GM15510 (cell line): ENCODE results near the gene GABRR2.

Source experiments
- POLR2A ChIP-seq: IDR thresholded peaks from 3 replicates; pipeline ENCODE4 v1.6.1; 2011; ENCODE audit warnings: borderline replicate concordance; ENCODE audit not compliant: insufficient read length; ENCODE audit errors: extremely low read depth

Gene GABRR2

GRCh38 chr6:89286516-89286915 is 28.6 kb downstream of the GABRR2 start:
- no peak for TF ChIP-seq POLR2A

DNA sequence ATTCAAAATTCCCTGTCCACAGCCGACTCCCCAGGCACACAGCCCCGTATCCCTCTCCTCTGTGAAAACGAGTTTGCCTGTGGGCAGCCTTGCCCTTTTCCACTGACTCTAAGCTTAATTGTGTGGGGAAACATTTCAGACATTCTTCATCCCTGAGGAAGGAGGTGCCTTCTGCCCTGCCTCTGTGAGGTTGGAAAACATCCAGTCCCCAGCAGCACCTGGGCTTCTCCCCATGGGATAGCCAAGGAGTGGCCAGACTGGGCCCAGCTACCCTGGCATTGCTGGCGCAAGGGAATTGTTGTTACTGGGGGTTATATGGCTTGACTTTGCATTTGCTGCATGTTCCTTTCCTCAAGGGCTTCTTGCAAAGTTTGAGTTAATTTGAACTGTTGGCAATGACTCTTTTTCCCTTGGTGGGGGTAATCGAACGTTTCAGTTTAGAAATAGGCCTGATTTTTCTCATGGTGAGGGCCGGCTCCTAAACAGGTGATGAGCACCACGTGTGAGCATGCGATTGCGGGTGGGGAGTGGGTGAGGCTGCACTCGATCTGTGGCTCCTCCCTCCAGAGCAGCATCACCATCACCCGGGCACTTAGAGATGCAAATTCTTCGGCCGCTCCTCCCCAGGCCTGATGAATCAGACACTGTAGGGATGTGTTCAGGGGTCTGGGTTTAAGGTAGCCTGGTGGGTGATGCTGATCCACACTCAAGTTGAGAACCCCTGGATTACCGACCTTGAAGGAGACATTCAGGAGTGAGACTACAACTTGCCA is 29.9 kb downstream of the GABRR2 start:
- no peak for TF ChIP-seq POLR2A

- TF ChIP-seq POLR2A = no peak
Observed at GRCh38 chr6:89284081-89284480, 31.0 kb downstream of the GABRR2 start.

DNA sequence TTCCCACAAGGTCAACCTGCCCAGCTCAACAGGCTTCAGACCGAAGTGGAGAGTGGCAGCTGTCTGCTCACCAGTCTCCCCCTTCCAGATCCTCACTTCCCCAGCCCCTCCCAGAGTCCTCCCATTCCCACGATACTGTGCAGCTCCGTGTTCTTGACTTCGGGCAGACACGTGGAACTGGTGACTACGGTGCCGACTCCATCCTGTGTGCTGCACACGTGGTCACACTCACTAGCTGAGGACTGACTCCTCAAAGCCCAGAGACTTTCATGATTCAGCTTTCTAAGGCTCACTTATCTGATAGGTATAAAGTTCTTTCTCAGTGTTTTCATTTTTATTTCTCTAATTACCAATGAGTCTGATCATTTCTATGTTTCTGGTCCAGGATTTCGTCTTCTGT is 32.4 kb downstream of the GABRR2 start:
- TF ChIP-seq POLR2A = no peak

DNA sequence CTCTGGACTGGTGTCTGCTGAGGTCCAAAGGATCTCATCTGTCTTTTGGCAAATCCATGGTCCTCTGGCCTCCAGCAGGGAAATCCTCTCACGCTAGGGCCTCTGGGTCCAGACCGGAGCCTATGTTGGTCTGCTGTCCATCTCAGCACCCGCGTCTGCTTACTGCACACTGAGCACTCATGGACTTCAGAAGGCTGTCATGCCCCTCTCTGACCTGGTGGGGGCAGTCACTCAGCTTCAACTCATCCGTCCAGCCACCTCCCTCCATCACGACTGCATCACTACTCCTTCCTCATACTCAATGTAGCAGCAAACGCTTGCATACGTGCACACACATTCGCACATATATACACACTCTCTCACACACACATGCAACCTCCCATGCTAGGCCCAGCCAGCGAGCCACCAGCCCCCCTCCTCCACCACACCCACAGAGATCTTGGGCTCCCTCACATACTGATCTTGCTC is 33.3 kb downstream of the GABRR2 start:
- no peak for TF ChIP-seq POLR2A

DNA sequence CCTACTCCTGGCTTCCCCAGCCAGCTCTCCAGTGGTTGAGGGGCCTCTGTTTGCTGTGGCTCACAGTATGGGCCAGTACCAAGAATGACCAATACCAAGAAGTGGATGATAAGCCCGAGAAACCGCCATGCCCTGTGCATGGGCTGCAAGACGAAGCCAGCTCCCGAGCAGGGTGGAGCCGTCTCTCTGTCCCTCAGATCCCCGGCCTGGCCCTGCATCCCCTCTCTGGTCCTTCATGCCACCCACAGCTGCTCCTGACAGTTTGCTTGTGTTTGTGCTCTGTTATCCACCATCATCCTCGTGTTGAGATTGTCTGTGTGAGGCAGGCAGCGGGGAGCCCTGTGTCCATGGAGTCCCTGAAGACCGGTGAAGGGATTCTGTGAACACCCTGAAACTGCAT is 36.1 kb downstream of the GABRR2 start:
- TF ChIP-seq POLR2A = no peak

DNA sequence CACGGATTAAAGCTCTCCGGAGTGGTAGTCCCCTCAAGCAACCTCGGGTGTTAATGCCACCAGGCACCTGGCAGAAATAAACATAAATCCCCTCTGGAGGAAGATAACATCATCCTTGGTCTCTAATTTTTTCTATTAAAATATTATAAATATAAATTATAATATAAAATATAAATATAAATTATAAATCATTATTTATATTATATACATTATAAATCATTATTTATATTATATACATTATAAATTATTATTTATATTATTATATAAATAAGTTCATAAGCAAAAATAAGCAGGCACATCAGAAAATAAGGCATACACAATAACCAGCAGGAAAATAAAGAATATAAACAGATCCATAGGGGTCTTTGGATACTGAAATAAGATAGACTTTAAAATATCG is 39.2 kb downstream of the GABRR2 start:
- TF ChIP-seq POLR2A = no peak

- TF ChIP-seq POLR2A = no peak
Observed at GRCh38 chr6:89273816-89274215, 41.3 kb downstream of the GABRR2 start.

- no peak for TF ChIP-seq POLR2A
Observed at GRCh38 chr6:89272596-89272995, 42.5 kb downstream of the GABRR2 start.

GRCh38 chr6:89270951-89271721 is 44.0 kb downstream of the GABRR2 start:
- TF ChIP-seq POLR2A = no peak

DNA sequence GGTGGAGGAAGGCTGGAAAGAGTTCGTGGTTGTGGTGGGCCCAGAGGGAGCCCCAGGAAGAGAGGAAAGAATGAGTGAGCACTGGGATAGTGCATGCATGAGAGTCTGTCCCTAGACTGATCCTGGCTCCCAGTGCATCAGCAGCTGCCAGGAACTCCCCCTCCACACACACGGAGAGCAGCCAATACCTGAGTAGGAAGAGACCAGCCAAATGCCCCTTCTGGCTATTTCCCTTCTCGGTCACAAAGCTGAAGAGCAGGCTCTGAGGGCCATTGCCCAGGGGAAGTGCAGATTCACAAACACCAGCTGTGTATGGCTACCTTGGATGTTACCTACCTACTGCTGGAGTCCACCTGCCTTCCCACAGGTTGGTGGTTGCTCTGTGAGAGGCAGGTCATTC is 45.1 kb downstream of the GABRR2 start:
- TF ChIP-seq POLR2A = no peak

DNA sequence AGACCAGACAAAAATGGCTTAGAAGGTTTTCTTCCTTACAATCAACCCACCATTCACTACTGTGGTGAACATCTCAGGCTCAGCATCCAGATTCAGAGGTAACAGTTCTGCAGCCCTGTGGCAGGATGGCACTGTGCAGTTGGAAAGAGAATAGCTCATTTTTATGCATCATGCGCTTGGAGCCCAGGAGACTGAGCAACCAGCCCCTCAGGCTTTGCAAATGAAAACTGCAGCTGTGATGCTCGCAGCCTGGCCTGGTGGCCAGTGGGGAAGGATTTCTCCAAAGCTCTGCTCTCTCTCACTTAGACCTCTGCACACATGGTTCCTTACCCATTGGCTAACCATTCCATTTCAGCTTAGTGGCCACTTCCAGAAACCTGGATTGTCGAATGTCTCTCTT is 45.8 kb downstream of the GABRR2 start:
- no peak for TF ChIP-seq POLR2A

DNA sequence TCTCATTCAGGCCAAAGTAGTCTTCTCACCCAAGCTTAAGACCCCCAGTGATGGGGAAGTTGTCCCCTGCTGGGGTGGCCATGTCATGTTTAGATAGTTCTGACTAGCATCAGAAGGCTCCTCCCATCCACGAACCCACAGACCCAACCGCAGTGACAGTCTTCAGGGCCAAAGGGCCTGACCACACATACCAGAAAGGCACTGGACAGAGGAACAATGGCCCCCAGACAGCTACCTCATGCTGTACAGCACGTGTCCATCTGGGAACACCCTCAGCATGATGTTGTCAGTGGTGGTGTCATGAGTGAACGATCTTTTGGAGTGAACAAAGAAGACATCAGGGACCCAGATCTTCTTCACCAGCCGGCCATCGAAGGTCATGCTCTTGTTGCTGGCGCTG is 46.3 kb downstream of the GABRR2 start:
- TF ChIP-seq POLR2A = no peak

DNA sequence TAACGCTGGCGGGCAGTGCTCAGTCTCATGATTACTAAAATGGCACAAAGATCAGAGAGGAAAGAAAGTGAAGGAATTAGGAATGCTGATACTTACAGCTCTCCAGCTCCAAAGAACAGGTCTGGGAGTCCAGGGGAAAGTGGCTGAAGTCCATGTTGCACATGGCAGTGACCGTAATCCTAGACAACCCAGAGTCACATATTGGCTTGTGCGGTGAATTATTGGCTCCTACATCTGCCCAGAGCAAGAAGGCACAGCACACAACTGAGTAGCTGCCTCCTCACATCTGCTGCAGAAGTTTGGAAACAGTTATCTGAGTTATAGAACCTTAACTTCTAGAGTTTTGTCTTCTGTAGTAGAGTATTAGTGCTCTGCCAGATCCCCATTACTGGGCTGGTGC is 47.2 kb downstream of the GABRR2 start:
- no peak for TF ChIP-seq POLR2A

GRCh38 chr6:89264296-89264695 is 50.8 kb downstream of the GABRR2 start:
- TF ChIP-seq POLR2A = no peak

GRCh38 chr6:89260832-89261231 is 54.3 kb downstream of the GABRR2 start:
- no peak for TF ChIP-seq POLR2A
